GM19455 (cell line): ENCODE measurements around the gene DCXR.
A peak's percentile ranks its signal among the peaks of the same experiment; 100 is the strongest.

Experiments
- ATAC-seq: cut with Tn5 transposase; IDR thresholded peaks from one replicate; pipeline ENCODE4 v1.9.1; 2021; ENCODE audit not compliant: unreplicated experiment

The DCXR gene

DNA sequence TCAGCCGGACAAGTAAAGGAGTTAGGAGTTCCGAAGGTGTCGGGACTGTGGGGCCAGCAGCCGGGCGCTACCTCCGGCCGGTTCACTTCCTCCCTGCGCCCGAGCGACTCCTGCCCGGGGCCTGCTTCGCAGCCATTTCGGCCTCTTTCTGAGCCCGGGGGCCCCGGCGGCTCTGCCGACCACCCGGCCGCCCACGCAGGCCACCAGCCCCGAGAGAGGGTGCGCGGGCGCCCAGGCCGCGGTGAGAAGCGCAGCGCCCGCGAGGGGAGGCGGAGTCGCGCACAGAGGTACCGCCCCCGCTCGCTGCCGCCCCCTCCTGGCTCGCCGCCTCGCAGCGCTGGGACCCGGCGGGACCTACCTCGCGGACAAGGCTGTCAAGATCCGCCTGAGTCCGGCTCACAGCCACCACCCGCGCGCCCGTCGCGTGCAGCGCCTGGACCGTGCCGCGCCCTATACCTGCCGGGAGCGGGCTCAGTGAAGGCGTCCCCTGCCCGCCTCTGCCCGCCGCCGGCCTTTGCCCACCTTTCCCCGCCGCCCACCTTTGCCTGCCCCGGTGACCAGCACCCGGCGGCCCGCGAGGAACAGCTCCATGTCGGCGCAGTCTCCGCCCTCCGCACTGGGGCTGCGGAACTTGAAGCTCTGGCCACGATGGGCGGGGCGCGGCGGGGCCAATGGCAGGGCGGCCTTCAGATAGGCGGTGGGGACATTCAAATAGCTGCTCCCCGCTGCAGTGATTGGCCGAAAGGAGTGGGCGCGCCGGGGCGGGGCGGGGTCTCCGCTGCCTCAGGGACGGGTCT is at the start of gene DCXR:
TSS of gene DCXR (minus strand) at position 606 of the 797 bp plus-strand sequence. CDS start at position 591, 15 bp downstream.
- ATAC-seq = peak; percentile 85

DNA sequence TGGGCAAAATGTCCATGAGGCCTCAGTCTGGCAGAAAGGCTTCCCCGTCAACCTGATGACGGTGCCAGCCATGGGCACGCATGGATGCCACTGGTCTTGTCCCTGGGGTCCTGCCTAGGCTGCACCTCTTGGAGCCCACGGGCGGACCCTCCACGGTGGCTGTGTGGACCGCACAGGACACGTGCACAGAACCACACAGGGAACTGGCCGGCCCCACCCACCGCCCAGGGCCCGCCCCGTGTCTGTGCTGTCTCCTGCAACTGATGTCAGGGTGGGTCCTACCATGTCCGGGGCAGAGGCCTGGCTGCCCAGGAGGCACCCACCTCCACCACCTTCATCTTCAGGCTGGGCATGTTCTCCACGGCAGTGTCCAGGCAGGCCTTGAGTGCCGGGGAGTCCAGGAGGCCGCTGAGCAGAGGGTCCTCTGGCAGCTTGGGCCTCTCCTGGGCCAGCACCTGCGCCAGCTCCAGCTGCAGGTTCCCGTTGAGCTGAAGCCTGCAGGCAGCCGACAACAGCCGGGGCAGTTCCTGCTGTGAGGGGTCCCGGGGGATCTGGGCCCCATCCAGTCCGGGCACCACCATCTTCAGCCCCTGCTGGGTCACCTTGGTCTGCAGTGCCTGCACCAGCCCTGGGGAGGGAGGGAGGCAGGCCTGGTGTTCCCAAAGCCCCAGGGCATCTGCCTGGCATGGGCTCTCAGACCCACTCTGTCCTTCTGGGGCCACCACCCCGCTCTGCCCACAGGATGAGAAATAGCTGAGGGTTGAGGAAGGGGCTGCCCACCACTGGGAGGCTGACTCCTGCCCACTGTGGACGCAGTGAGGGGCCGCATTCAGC is 48.7 kb upstream of the DCXR start:
- no peak for ATAC-seq

DNA sequence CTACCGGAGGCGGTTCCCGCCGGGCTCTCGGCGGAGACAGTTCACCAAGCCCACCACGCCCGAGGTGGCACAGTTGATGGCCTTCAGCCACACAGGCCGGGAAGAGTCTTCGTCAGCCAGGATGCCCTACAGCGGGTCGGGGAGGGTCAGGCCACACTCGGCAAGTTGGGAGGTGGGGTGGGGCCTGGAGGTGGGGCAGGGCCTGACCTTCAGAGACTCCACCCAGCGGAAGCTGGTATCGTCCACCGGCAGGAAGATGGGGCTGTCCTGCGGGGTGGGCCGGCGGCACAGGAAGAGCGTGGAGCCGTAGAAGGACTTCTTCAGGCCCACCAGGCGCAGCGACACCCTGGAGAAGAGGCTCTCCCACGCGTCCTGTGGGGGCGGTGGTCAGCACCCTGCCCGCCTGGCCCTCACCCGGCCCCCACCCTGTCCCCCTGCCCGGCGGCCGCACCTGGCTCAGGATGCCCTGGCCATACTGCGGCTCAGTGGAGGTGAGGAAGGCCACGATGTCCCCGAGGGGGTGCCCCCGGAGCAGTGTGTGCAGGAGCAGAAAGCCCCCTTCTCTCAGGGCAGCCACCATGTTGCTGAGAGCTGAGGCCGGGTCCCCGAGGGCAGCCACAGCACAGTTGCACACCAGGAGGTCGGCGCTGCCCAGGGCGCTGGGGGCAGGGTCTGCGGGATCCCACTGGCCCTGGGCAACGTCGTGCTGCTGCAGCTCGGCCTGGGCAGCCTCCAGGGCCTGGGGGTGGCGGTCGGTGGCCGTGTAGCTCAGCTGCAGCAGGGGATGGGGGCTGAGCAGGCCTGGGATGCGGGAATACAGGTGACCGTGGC is 47.7 kb upstream of the DCXR start:
- ATAC-seq = no peak

DNA sequence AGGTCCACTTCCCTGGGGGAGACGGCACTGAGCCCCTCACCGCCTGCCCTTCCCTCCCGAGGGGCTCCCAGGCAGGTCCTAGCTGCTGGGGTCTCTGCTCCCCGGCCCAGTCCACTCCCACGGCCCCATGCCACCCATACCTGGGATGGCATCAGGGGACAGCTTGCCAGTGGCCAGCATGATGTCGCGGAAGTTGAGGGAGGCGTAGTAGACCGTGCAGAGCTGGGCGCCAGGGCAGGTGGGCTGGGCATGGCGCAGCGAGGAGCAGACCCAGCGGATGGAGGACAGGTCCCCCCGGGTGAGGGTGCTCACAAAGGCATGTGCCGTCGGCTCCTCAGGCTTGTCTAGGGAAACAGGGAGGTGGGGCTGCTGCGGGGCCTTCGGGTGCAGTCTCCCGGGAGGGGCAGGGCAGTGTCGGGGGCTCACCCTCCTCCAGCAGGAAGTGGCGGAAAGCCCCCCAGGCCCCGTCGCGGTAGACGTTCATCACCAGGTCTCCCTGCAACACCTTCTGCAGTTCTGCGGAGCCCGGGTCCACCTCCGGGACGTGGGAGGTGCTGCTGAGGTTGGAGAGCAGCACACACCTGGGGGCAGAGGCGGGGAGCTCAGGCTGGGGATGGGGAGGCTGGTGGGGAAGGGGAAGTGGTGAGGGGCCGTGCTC is 47.0 kb upstream of the DCXR start:
- ATAC-seq = no peak

DNA sequence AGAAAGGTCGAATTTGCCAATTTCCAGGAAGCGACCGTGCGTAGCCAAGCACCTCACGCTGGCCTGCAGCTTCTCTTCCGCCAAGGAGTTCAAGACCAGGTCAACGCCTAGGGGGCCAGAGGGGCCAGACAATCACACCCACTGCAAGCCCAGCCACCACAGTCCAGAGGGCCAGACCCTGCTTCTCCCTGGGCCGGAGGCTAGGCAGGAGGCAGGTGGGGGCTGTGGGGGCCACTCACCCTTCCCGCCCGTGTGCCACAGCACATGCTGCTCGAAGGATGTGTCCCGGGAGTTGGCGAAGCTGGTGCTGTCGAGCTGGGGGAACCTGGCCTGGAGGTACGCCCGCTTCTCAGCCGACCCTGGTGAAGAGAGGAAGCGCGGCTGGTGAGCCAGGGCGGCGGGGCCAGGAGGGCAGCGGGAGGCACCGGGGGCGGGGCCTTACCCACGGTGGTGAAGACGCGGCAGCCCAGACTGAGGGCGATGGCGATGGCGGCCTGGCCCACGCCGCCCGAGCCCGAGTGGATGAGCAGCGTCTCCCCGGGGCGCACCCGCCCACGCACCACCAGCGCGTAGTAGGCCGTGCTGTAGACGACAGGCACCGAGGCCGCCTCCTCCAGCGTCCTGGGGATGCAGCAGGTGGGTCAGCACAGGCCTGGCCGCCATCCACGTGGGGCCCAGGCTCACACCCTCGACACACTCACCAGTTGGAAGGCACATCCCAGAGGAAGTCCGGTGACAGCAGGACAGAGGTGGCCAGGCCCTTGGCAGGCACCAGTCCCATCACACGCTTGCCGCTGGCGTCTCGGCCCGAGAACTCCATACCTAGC is 46.2 kb upstream of the DCXR start:
- ATAC-seq = no peak

DNA sequence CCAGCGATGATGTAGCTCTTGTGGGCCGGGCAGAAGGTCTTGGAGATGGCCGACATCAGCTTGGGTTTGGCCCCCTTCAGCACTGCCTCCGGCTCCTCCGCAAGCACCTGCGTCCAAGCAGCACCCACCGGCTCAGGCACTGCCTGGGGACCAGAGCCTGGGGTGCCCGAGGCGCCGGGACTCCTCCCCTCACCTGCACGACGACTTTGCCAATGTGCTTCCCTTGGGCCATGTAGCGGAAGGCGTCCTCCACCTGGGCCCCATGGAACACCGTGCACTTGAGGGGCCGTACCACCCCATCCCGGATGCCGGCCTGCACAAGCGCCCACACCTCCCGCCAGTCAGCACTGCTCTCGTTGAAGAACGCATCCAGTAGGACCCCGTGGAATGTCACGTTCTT is 45.5 kb upstream of the DCXR start:
- ATAC-seq = no peak

DNA sequence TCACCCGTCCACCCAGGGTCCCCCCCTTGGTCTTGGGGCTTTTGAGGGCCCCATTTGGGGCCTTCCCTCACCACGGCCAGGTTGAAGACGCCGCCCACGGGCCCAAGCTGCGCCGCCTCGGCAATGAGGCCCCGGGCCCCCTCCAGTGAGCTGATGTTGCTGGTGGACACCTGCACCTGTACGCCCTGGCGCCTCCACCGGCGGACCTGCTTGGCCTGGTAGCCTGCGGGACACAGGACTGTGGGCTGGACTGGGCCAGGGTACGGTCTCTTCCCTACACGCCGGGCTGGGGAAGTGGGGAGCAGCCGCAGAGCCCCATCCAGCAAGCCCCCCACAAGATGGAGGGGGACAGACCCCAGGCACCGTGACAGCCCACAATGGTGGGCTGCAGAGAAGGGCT is 45.0 kb upstream of the DCXR start:
- ATAC-seq = no peak

DNA sequence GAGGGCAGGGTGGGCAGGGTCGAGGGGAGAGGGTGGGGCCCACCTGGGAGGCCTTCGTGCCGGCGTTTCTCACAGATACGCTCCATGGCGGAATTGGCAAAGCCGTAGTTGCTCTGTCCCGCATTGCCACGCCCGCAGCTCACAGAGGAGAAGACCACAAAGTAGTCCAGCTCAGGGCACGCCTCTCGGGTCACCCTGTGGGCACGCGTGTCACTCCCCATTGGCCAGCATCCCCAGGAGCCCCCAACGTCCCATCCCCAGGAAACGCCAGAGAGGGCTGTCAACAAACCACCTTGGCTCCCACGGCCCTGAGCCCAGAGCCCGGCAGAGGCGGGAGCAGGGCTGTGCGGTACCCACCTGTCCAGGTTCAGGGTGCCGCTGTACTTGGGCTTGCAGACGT is 44.5 kb upstream of the DCXR start:
- ATAC-seq = no peak

DNA sequence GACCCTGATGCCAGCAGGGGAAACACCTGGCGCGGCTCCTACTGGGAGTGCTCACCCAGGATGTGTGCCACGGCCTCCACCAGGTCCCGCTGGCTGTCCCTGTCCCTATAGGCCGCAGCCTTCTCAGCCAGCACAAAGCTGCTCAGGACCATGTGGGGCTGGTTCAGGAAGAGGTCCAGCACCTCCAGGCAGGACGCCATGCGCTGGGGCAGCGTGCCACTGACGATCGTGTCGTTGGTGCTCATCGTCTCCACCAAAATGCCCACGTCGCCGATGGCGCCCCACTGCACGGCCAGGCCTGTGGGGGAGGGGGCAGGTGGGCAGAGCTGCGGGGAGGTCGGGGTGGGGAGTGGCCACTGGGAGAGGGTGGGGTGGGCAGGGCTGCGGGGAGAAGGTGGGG is 44.0 kb upstream of the DCXR start:
- ATAC-seq = no peak

DNA sequence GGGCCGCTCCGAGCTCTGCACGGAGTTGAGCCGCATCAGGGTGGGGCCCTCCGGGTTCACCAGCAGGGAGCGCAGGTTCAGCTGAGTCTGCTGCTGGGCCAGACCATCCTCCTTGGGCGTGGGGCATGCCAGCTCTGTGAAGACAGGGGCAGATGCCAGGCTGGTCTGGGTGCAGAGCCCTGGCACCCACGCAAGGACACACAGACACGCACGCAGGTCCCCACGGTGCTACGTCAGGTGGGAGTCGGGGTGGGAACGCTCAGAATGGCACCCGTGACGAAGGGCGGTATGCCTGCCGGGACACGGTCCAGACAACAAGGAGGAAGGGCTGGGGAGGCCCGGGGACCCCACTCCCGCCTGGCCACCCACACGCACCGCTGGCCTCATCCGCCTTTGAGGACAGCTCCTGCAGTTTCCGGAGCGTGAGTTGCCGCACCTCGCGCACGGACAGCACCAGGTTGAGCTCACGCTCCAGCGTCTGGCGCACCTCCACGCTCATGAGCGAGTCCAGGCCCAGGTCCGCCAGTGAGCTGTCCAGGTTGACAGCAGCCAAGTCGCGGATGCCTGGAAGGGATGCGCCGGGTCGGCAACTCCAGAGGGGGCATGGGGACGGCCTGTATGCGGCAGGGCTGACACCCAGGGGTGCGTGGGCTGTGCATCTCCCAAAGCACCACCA is 43.4 kb upstream of the DCXR start:
- no peak for ATAC-seq

DNA sequence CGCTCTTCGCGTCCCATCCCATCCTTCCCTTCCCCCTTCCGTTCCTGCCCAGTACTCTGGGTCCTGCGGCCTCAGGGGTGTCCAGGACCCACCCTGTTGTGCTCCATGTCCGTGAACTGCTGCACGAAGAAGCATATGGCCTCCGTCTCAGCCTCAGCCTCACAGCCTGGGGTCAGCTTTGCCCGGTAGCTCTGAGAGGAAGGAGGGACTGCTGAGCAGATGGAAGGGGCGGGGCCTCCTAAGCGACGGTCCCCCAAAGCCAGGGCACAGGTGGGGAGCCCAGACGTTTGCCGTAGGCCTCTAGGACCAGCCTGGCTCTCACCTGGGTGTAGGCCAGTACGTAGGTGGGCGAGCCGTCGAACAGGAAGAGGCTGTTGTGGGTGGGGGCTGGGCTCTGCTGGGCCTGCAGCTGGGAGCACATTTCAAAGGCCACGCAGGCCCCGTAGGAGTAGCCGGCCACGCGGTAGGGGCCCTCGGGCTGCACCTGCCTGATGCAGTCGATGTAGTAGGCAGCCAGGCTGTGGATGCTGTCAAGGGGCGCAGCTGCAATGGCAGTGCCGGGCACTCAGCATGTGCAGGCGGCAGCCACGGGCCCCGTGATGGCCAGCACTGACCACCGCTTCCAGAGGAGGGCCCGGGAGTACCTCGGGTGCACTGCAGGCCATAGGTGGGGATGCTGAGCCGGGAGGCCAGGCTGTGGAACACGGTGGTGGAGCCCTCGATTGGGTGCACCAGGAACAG is 42.7 kb upstream of the DCXR start:
- no peak for ATAC-seq

DNA sequence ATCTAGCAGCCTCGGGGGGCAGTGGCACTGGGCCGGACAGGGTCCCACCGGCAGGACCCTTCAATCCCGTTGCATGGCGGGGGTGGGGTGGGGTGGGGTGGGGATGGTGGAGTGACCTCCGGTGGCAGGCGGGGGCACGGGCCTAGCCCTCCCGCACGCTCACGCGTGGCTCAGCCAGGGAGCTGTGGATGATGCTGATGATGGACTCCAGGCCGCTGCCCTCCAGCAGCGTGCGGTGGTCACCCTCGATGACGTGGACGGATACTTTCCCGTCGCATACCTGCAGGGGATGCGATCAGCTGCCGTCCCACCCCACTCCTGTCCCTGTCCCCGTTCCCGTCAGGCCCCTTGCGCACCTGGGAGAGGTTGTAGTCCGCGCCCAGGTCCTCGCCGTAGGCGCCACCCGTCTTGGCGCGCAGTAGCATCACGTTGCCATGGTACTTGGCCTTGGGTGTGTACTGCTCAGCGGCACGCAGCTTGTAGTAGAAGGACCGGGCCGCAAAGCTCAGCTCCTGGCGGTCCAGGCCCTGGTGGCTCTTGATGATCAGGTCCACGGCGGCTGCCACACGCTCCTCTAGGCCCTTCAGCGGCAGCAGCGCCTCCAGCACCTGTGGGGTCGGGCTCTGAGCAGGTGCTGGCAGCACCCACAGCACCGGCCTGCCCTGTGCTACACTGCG is 41.6 kb upstream of the DCXR start:
- no peak for ATAC-seq

DNA sequence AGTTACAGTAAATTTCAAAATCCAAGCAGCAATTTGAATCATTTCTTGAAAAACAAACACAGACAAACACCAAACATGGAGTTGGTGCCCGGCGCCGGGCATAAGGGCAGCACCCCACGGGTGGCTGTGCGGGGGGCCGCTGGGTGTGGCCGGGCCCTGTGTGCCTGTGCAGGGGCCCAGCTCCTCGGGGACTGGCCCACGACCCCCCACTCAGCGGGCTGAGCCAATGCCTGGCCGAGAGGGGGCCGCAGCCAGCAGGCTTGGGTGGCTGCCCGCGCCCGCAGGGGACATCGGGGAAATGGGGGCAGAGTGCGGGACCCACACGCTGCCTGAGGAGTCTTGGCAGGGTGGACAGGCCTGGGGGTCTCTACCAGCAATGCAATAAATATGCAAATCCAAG is 40.9 kb upstream of the DCXR start:
- no peak for ATAC-seq

DNA sequence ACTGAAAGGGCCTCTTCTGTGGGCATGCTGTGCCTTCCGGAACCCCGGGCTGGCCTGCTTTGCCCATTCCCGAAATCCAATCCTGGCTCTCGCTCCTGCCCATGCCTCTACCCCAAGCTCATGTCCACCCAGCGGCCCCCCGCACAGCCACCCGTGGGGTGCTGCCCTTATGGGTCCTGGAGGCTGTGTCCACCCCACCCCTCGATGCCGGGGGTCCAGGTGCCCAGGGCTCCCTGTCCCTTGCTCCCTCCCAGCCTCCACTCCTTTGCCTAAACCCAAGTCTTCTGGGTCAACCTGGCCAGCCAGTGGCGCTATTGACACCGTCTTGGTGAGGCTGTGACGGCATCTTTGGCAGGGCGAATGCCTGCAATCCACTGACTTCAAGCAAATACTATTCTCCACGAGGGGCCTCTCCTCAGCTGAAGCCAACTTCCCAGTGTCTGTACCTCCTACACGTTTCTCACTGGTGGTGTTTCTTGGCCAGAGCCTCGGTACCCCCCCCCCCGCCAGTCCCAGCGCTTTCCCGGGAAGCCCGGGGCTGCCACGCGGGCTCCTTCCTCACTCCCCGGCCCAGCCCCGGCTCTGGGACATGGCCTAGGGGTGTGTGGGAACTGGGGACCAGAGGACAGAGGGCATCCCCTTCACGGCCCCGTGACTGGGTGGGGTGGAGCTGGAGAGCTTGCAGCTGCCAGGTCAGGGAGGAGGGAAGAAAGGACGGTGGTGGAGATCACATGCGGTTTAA is 40.3 kb upstream of the DCXR start:
- ATAC-seq = no peak

DNA sequence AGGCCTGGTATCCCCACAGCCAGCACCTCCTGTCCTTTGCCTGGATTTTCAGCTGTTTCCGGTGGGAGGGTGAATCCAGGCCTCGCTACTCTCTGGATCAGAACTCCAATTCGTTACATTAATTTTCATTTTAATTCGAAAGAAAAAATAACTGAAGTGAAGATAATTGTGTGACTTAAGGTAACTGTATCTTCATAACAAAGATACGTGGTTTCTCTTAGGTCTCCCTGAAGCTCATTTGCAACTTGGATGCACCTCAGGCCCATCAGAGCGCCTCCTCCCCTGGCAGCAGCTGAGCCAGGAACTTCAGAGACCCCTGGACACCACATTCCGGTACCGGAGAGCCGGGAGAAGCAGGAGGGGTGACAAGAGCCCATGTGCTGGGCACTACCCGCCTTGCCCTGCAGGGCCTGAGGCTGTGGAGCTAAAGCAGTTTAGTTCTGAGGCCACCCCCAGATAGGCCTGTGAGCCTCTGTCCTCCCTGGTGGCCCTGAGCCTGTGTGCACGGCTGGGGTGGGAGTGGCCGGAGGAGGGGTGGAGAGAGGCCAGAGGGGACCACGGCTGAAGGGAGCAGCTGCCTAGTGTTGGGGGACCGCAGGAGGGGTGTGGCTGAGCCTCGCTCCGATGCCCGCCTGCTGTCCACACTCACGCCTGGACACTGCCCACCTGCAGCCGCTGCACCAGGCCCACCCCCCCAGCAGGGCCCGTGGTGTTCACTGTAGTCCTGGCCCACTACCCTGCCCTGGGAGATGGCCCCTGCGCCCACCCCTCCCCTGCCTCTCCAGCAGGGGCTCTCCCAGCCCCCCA is 39.5 kb upstream of the DCXR start:
- no peak for ATAC-seq

DNA sequence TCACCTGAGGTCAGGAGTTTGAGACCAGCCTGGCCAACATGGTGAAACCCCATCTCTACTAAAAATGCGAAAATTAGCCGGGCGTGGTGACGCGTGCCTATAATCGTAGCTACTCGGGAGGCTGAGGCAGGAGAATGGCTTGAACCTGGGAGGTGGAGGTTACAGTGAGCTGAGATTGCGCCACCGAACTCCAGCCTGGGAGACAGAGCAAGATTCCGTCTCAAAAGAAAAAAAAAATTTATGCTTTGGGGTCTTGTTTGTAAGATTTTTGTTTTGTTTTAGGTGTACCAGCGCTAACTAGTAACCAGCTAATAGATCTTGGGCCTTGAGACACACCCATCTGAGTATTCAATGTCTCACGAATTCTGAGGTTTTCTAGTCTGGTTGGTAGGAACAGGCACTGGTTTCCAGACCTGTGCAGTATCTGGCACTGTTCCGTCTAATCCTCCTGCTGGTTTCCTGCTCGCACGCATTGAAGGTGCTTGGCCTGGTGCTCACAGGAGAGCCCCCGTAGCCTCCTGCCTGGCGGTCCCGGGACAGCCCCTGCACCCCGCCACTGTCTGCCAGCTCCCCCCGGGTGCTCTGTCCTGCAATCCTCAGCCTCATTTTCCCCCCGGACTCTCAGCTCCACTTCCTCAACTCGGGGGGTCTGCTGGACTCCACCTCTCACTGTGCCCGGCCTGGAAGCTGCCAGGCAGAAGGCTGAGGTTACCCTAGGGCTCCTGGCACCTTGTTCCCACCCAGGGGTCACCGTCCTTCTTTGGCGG is 38.7 kb upstream of the DCXR start:
- no peak for ATAC-seq
